Endodermal cell (in vitro differentiated cells): ENCODE measurements around the gene ADISSP. TPM values are rescaled to one million over a fixed set of nuclear protein-coding genes. Genes with fewer than 3 reads are reported as not detected.

Experiments
- DNase-seq: peaks from one replicate; pipeline ENCODE4 v3.0.0-alpha.2; 2017
- H3K27ac ChIP-seq: 2 replicates; pipeline ENCODE4 v1.5.1; 2013; ENCODE audit warnings: mild to moderate bottlenecking, low read depth, low read length, moderate library complexity
- H3K27me3 ChIP-seq: 2 replicates; pipeline ENCODE4 v1.6.1; 2013; ENCODE audit warnings: mild to moderate bottlenecking, low read length, moderate library complexity; ENCODE audit not compliant: insufficient read depth, control insufficient read depth, poor library complexity, severe bottlenecking
- H3K36me3 ChIP-seq: 2 replicates; pipeline ENCODE4 v1.7.0; 2013; ENCODE audit warnings: mild to moderate bottlenecking, low read length, moderate library complexity; ENCODE audit not compliant: control insufficient read depth, insufficient read depth
- H3K4me1 ChIP-seq: one replicate; pipeline ENCODE4 v1.7.0; 2013; ENCODE audit warnings: low read length; ENCODE audit not compliant: control insufficient read depth, insufficient read depth
- H3K4me3 ChIP-seq: 2 replicates; pipeline ENCODE4 v1.5.1; 2013; ENCODE audit warnings: mild to moderate bottlenecking, low read length, moderate library complexity
- H3K9ac ChIP-seq: 2 replicates; pipeline ENCODE4 v1.6.1; 2013; ENCODE audit warnings: mild to moderate bottlenecking, low read length, moderate library complexity; ENCODE audit not compliant: poor library complexity, severe bottlenecking; ENCODE audit errors: extremely low read depth
- H3K9me3 ChIP-seq: 2 replicates; pipeline ENCODE4 v1.6.1; 2013; ENCODE audit warnings: mild to moderate bottlenecking, low read length, moderate library complexity; ENCODE audit not compliant: control insufficient read depth
- H3K27ac Mint-ChIP-seq: 2 replicates; pipeline ENCODE4 v1.8.0; 2020; ENCODE audit warnings: mixed read lengths
- H3K27me3 Mint-ChIP-seq: 2 replicates; pipeline ENCODE4 v1.8.0; 2021; ENCODE audit warnings: mild to moderate bottlenecking, mixed read lengths; ENCODE audit not compliant: insufficient read depth
- H3K36me3 Mint-ChIP-seq: 2 replicates; pipeline ENCODE4 v1.8.0; 2020; ENCODE audit warnings: low read depth, mixed read lengths
- H3K4me1 Mint-ChIP-seq: 2 replicates; pipeline ENCODE4 v1.8.0; 2020; ENCODE audit warnings: mixed read lengths
- H3K4me3 Mint-ChIP-seq: 2 replicates; pipeline ENCODE4 v1.8.0; 2020; ENCODE audit warnings: mild to moderate bottlenecking, moderate library complexity, mixed read lengths
- H3K9me3 Mint-ChIP-seq: 2 replicates; pipeline ENCODE4 v1.8.0; 2020; ENCODE audit warnings: mild to moderate bottlenecking, mixed read lengths
- WGBS, 2 experiments: methylation state at CpG; one replicate each; pipeline versions ENCODE4 v1.1.5 to v1.1.7; 2013; ENCODE audit warnings: missing lambda C conversion rate in 2 of 2, mixed read lengths in 1 of 2; ENCODE audit not compliant: insufficient coverage in 1 of 2, insufficient read length in 1 of 2; 5-methylcytosine and 5-hydroxymethylcytosine counted together
- total RNA-seq, 2 donors: library from RNA; stranded (reverse); fragmentation: NEBNext Ultra II Directional in 1 of 2; extraction: Animal tissue kit (Norgen Biotek cat#: 25700) in 1 of 2; gene quantifications; 2 replicates in 1 of 2; 3 replicates in 1 of 2; pipeline ENCODE4 v1.2.1, GENCODE V29; 2021
- TF ChIP-seq, protein P1 (sequence below): fragments of 200-600 bp; sonication (generic); conservative IDR thresholded peaks from 2 replicates; pipeline ENCODE4 v1.5.0; 2021; ENCODE audit warnings: antibody characterized with exemption, mild to moderate bottlenecking

The ADISSP gene
- total RNA-seq, 2 donors from 2014 or later = 38.8 to 43.3 TPM

DNA sequence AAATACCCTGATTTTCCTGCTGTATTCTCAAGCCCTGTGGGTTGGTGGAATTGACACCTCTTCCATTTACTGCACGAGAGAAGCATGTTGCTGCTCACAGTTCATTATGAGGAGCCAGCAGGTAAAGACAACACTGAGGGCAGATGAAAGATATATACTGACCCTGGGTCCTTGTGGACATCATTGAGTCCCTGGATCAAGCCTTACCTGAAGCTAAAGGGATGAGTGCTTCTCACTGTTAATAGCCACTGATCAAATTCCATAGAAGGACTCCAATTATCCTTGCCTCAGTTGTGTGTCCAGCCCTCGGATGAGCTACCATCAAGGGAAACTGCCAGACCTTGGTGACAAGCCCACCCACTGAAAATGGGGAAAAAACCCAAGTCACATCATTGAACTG, 47.5 kb downstream of the ADISSP start:
- TF ChIP-seq, protein P1, sequence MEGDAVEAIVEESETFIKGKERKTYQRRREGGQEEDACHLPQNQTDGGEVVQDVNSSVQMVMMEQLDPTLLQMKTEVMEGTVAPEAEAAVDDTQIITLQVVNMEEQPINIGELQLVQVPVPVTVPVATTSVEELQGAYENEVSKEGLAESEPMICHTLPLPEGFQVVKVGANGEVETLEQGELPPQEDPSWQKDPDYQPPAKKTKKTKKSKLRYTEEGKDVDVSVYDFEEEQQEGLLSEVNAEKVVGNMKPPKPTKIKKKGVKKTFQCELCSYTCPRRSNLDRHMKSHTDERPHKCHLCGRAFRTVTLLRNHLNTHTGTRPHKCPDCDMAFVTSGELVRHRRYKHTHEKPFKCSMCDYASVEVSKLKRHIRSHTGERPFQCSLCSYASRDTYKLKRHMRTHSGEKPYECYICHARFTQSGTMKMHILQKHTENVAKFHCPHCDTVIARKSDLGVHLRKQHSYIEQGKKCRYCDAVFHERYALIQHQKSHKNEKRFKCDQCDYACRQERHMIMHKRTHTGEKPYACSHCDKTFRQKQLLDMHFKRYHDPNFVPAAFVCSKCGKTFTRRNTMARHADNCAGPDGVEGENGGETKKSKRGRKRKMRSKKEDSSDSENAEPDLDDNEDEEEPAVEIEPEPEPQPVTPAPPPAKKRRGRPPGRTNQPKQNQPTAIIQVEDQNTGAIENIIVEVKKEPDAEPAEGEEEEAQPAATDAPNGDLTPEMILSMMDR = no peak
- Histone ChIP-seq H3K27ac (no peak overlapping the region), H3K36me3 (no peaks in the 10 kb centered on the region), H3K9me3 (no peaks in the 10 kb centered on the region), H3K27me3 (peaks cover 23% of the 10 kb centered on the region), H3K9ac (no peak overlapping the region), H3K4me1 (no peaks in the 10 kb centered on the region), H3K4me3 (no peak overlapping the region)
- no peak overlapping the region for H3K27ac Mint-ChIP-seq
- H3K27me3 Mint-ChIP-seq = peaks cover 26% of the 10 kb centered on the region
- WGBS, 2 experiments = 86% methylated on average over 2 of the region's 2 CpGs; no CpG with 5 or more reads in 1 of the 2 experiments
- H3K4me3 Mint-ChIP-seq = no peak overlapping the region
- H3K9me3 Mint-ChIP-seq = no peaks in the 10 kb centered on the region
- H3K36me3 Mint-ChIP-seq = no peaks in the 10 kb centered on the region
- no peaks in the 10 kb centered on the region for H3K4me1 Mint-ChIP-seq
- no peak for DNase-seq

DNA sequence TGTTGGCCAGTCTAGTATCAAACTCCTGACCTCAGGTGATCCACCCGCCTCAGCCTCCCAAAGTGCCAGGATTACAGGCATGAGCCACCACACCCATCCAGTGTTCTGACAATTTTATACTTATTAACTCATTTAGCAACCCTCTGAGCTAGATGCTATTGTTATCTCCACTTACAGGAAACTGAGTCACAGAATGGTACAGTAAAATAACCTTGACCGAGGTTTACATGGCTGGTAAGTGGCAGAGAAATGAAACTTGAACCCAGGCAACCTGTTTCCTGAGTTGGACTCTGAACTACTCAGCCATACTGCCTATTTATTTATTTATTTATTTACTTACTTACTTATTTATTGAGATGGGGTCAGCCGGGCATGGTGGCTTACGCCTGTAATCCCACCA, 48.5 kb downstream of the ADISSP start:
- Mint-ChIP-seq H3K36me3 (no peaks in the 10 kb centered on the region), H3K27me3 (peaks cover 21% of the 10 kb centered on the region), H3K4me1 (no peaks in the 10 kb centered on the region), H3K9me3 (no peaks in the 10 kb centered on the region), H3K4me3 (no peak overlapping the region), H3K27ac (no peak overlapping the region)
- H3K4me1 ChIP-seq = no peaks in the 10 kb centered on the region
- WGBS, 2 experiments = 84 to 89% methylated on average over 2 to 4 of the region's 4 CpGs
- no peak overlapping the region for H3K9ac ChIP-seq
- H3K9me3 ChIP-seq = no peaks in the 10 kb centered on the region
- H3K4me3 ChIP-seq = no peak overlapping the region
- H3K27ac ChIP-seq = no peak overlapping the region
- peaks cover 17% of the 10 kb centered on the region for H3K27me3 ChIP-seq
- TF ChIP-seq, protein P1 = no peak
- DNase-seq = no peak
- H3K36me3 ChIP-seq = no peaks in the 10 kb centered on the region

DNA sequence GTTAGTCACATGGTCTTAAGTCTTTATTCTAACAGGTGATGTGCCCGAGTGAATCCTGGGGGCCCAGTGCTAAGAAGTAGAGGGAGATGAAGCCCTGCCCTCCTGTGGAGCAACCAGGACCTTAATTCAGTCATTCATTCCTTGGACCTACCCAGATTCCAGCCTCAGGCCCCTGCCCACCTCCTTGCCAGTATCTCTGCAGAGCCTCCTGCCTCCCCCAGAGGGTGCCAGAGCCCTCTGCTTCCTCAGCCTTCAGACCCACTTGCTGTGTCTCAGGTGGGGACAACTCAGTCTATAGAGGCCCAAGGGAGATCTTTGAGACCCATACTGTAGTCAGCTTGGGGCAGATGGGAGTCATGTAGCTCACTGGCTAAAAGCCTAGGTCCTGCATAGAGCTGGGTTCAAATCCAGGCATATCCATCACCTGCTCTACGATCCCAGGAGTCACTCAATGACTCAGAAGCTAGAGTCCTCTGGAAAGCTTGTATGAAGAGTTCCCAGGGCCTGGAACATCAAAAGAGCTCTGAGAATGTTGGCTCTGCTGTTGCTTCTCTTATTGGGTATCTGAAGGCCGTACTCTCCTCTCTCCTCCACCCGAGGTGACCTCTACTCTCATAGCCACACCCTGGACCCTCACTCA, 51.2 kb downstream of the ADISSP start:
- Mint-ChIP-seq H3K36me3 (no peaks in the 10 kb centered on the region), H3K9me3 (no peaks in the 10 kb centered on the region), H3K4me3 (no peak overlapping the region), H3K27ac (no peak overlapping the region), H3K27me3 (peaks cover 13% of the 10 kb centered on the region), H3K4me1 (no peaks in the 10 kb centered on the region)
- H3K27ac ChIP-seq = no peak overlapping the region
- TF ChIP-seq, protein P1 = peak; percentile 94
- no peaks in the 10 kb centered on the region for H3K4me1 ChIP-seq
- no peaks in the 10 kb centered on the region for H3K36me3 ChIP-seq
- 81 to 97% methylated on average over 3 to 4 of the region's 4 CpGs for WGBS, 2 experiments
- H3K4me3 ChIP-seq = no peak overlapping the region
- H3K9me3 ChIP-seq = no peaks in the 10 kb centered on the region
- H3K9ac ChIP-seq = no peak overlapping the region
- H3K27me3 ChIP-seq = peaks cover 16% of the 10 kb centered on the region
- DNase-seq = peak; percentile 86
